OCI-LY7 (cell line): ENCODE results near the gene SMYD3.

Source experiments
- EZH2phosphoT487 ChIP-seq: fragments of 200-600 bp; sonication (generic); IDR thresholded peaks from 2 replicates; pipeline ENCODE4 v1.6.1; 2018; ENCODE audit warnings: low read depth, borderline replicate concordance, mild to moderate bottlenecking, mixed run types, antibody characterized with exemption, low read length, moderate library complexity, mixed read lengths
- TF ChIP-seq, protein P1 (sequence below): fragments of 200-600 bp; sonication (generic); conservative IDR thresholded peaks from 2 replicates; pipeline ENCODE4 v1.5.1; 2014; ENCODE audit warnings: mild to moderate bottlenecking, antibody characterized with exemption, low read length, moderate library complexity, mixed read lengths

DNA sequence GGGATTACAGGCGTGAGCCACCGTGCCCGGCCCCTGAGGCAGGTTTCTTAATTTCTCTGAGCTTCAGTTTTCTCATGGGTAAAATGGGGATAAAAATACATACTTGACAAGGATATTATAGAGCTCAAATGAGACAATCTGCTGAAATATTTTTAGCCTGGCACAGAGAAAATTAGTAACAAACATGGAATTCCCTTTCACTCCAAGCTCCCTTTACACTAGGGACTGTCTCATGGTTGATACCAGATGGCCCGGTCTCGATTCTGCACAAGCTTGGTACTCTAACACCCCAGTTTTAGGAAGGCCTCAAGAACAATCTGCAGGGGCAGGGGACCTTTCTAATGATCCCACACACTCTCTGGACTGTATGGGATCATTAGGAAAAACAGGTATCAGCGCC lies 671.7 kb downstream of the SMYD3 start:
- TF ChIP-seq, protein P1, sequence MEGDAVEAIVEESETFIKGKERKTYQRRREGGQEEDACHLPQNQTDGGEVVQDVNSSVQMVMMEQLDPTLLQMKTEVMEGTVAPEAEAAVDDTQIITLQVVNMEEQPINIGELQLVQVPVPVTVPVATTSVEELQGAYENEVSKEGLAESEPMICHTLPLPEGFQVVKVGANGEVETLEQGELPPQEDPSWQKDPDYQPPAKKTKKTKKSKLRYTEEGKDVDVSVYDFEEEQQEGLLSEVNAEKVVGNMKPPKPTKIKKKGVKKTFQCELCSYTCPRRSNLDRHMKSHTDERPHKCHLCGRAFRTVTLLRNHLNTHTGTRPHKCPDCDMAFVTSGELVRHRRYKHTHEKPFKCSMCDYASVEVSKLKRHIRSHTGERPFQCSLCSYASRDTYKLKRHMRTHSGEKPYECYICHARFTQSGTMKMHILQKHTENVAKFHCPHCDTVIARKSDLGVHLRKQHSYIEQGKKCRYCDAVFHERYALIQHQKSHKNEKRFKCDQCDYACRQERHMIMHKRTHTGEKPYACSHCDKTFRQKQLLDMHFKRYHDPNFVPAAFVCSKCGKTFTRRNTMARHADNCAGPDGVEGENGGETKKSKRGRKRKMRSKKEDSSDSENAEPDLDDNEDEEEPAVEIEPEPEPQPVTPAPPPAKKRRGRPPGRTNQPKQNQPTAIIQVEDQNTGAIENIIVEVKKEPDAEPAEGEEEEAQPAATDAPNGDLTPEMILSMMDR, result no peak
- TF ChIP-seq EZH2phosphoT487, result no peak
